HEK293 (cell line): ENCODE results near the gene ARHGAP33.

Experiments
- CTCF ChIA-PET: fragments of 350-600 bp; formaldehyde crosslinking; extraction: SDS; loops from one replicate; lab custom pipeline; 2021; ENCODE audit warnings: antibody characterized with exemption; lab: Yijun Ruan, JAX
- POLR2A ChIA-PET: fragments of 300-600 bp; formaldehyde crosslinking; extraction: SDS; loops from one replicate; lab custom pipeline; 2020; ENCODE audit warnings: antibody characterized with exemption, inconsistent platforms; lab: Yijun Ruan, JAX
- H3K27ac ChIP-seq: fragments of 200-500 bp; sonication (Bioruptor generic); 2 replicates; pipeline ENCODE4 v1.5.1; 2014; ENCODE audit warnings: low read depth, low read length, control low read depth, inconsistent platforms; ENCODE audit errors: extremely low read depth
- H3K36me3 ChIP-seq, 2 experiments: fragments of 200-500 bp in 1 of 2; sonication (Bioruptor generic) in 1 of 2; 1 replicate in 1 of 2; 2 replicates in 1 of 2; pipeline ENCODE4 v1.5.1; 2014 to 2017; ENCODE audit warnings: inconsistent platforms in 2 of 2, low read length in 2 of 2; ENCODE audit not compliant: control insufficient read depth in 2 of 2, insufficient read depth in 1 of 2
- H3K4me1 ChIP-seq: fragments of 200-500 bp; sonication (Bioruptor generic); 2 replicates; pipeline ENCODE4 v1.5.1; 2014; ENCODE audit warnings: mild to moderate bottlenecking, low read length, inconsistent platforms; ENCODE audit not compliant: control insufficient read depth, insufficient read depth
- H3K4me3 ChIP-seq: 2 replicates; pipeline ENCODE4 v1.5.1; 2011; ENCODE audit warnings: low read depth, mild to moderate bottlenecking, control low read depth, low read length, moderate library complexity
- H3K9me3 ChIP-seq: fragments of 200-500 bp; sonication (Bioruptor generic); 2 replicates; pipeline ENCODE4 v1.5.1; 2014; ENCODE audit warnings: low read depth, low read length, inconsistent platforms; ENCODE audit not compliant: control insufficient read depth, insufficient read depth
- KLF1 ChIP-seq: fragments of 450-650 bp; formaldehyde crosslinking; IDR thresholded peaks from 2 replicates; pipeline ENCODE4 v1.5.1; 2016; ENCODE audit warnings: missing biosample characterization, missing genetic modification characterization
- KLF8 ChIP-seq: fragments of 450-650 bp; formaldehyde crosslinking; IDR thresholded peaks from 2 replicates; pipeline ENCODE4 v1.5.1; 2016; ENCODE audit warnings: missing biosample characterization, missing genetic modification characterization
- MYNN ChIP-seq: fragments of 450-650 bp; formaldehyde crosslinking; IDR thresholded peaks from 2 replicates; pipeline ENCODE4 v1.5.1; 2016; ENCODE audit warnings: missing biosample characterization, missing genetic modification characterization, borderline replicate concordance
- PRDM1 ChIP-seq: fragments of 450-650 bp; formaldehyde crosslinking; IDR thresholded peaks from 2 replicates; pipeline ENCODE4; 2016; ENCODE audit warnings: missing biosample characterization, missing genetic modification characterization
- ZBTB8A ChIP-seq: fragments of 450-650 bp; formaldehyde crosslinking; IDR thresholded peaks from 2 replicates; pipeline ENCODE4 v1.5.1; 2016; ENCODE audit warnings: missing biosample characterization, missing genetic modification characterization
- ZNF146 ChIP-seq: fragments of 450-650 bp; formaldehyde crosslinking; IDR thresholded peaks from 2 replicates; pipeline ENCODE4 v1.5.1; 2016; ENCODE audit warnings: missing biosample characterization, missing genetic modification characterization
- ZNF274 ChIP-seq, 2 experiments: fragments of 200-500 bp in 1 of 2; fragments of 450-650 bp in 1 of 2; sonication (Bioruptor generic) in 1 of 2; formaldehyde crosslinking in 1 of 2; IDR thresholded peaks; 2 replicates each; pipeline versions ENCODE4 v1.5.1 to v1.6.1; 2014 to 2016; ENCODE audit warnings: borderline replicate concordance in 1 of 2, inconsistent platforms in 1 of 2, low read length in 1 of 2, missing biosample characterization in 1 of 2, missing genetic modification characterization in 1 of 2
- ZNF473 ChIP-seq: fragments of 450-650 bp; formaldehyde crosslinking; IDR thresholded peaks from 2 replicates; pipeline ENCODE4 v1.5.1; 2017; ENCODE audit warnings: missing biosample characterization, missing genetic modification characterization
- ZNF580 ChIP-seq: fragments of 450-650 bp; formaldehyde crosslinking; IDR thresholded peaks from 2 replicates; pipeline ENCODE4 v1.5.1; 2016; ENCODE audit warnings: missing biosample characterization, missing genetic modification characterization
- TF ChIP-seq, protein P1 (sequence below): fragments of 450-650 bp; formaldehyde crosslinking; IDR thresholded peaks from 2 replicates; pipeline ENCODE4 v1.5.1; 2016; ENCODE audit warnings: missing biosample characterization, missing genetic modification characterization
- TF ChIP-seq, protein P2 (sequence below): fragments of 450-650 bp; formaldehyde crosslinking; IDR thresholded peaks from 2 replicates; pipeline ENCODE4 v1.5.1; 2016; ENCODE audit warnings: missing biosample characterization, missing genetic modification characterization
- TF ChIP-seq, protein P3 (sequence below): fragments of 450-650 bp; formaldehyde crosslinking; IDR thresholded peaks from 2 replicates; pipeline ENCODE4 v1.5.1; 2016; ENCODE audit warnings: missing biosample characterization, missing genetic modification characterization

ARHGAP33 gene

DNA sequence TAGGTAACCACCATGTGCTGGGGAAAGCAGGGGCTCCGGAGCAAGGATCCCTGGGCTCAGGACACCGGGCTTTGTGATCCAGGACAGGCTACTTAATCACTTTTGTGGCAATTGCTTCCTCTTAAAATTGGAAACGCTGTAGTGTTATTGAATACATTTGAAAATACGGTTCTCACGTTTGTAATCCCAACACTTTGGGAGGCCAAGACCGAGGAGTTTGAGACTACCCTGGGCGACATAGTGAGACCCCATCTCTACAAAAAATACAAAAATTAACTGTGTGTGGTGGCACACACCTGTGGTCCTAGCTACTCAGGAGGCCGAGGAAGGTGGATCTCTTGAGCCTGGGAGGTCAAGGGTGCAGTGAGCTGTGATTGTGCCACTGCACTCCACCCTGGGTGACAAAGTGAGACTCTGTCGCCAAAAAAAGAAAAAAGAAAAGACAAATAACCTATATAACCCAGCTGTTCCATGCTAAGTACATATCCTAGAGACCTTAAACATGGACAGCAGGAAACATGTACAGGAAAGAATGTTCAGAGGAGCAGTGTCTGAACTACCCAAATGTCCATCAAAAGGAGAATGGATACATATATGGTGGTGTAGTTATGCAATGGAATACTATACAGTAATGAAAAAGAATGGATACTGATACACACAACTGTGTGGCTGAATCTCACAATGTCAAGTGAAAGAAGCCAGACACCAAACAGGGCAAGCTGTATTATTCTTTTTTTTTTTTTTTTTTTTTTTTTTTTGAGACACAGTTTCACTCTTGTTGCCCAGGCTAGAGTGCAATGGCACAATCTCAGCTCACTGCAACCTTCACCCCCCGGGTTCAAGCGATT is 37.9 kb downstream of the ARHGAP33 start (continued):
- peak; percentile 71; the same call in 1 of the 2 replicates for TF ChIP-seq ZNF580 (tag by site-specific recombination)
- no peak for TF ChIP-seq ZBTB8A (tag by site-specific recombination)
- TF ChIP-seq ZNF473 (tag by site-specific recombination), result no peak
- no peak for TF ChIP-seq MYNN (tag by site-specific recombination)
- TF ChIP-seq KLF8 (tag by site-specific recombination), result 0 out of 2 replicates have a peak, but pooled peaks have one; percentile 28
- peak; percentile 100 for TF ChIP-seq ZNF146
- TF ChIP-seq, all 188 proteins: peak for 5

- Histone ChIP-seq H3K36me3 (no peaks in the 10 kb centered on the region; a peak in 1 of 3 replicates), H3K27ac (no peak overlapping the region), H3K9me3 (no peaks in the 10 kb centered on the region), H3K4me1 (peaks cover 7% of the 10 kb centered on the region)
- ChIA-PET POLR2A (interaction anchor here (0.6 to 0.7 kb wide), 3 partner anchors 29 to 591 kb away, joined by 3 to 4 read pairs (median 3); no protein-coding TSS in a partner anchor), CTCF (interaction anchor here (0.6 to 0.8 kb wide), 5 partner anchors 122 to 268 kb away, joined by 3 to 5 read pairs (median 3); no protein-coding TSS in a partner anchor)
- TF ChIP-seq KLF1 (0 out of 2 replicates have a peak, but pooled peaks have one; percentile 7), PRDM1 (tag by site-specific recombination) (no peak)
- TF ChIP-seq, all 188 proteins: peak for 1
- no peak overlapping the region for H3K4me3 ChIP-seq
These were observed 40.9 kb downstream of the ARHGAP33 start for GRCh38 chr19:35816262-35816661.

DNA sequence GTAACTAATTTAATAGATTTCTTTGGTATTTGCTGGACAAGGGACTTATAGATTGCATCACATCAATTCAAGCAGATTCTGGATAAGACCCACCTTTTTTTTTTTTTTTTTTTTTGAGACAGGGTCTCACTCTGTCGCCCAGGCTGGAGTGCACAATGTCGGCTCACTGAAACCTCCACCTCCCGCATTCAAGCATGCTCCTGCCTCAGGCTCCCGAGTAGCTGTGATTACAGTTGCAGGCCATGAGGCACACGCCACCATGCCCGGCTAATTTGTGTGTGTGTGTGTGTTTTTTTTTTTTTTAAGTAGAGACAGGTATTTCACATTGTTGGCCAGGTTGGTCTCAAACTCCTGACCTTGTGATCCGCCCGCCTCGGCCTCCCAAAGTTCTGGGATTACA is 41.5 kb downstream of the ARHGAP33 start:
- H3K4me1 ChIP-seq, result peaks cover 4% of the 10 kb centered on the region
- no peak overlapping the region for H3K4me3 ChIP-seq
- H3K27ac ChIP-seq, result no peak overlapping the region
- TF ChIP-seq, protein P1, sequence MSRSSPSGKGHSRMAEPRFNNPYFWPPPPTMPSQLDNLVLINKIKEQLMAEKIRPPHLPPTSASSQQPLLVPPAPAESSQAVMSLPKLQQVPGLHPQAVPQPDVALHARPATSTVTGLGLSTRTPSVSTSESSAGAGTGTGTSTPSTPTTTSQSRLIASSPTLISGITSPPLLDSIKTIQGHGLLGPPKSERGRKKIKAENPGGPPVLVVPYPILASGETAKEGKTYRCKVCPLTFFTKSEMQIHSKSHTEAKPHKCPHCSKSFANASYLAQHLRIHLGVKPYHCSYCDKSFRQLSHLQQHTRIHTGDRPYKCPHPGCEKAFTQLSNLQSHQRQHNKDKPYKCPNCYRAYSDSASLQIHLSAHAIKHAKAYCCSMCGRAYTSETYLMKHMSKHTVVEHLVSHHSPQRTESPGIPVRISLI (tag by site-specific recombination), result 0 out of 2 replicates have a peak, but pooled peaks have one; percentile 24
- TF ChIP-seq, protein P2, sequence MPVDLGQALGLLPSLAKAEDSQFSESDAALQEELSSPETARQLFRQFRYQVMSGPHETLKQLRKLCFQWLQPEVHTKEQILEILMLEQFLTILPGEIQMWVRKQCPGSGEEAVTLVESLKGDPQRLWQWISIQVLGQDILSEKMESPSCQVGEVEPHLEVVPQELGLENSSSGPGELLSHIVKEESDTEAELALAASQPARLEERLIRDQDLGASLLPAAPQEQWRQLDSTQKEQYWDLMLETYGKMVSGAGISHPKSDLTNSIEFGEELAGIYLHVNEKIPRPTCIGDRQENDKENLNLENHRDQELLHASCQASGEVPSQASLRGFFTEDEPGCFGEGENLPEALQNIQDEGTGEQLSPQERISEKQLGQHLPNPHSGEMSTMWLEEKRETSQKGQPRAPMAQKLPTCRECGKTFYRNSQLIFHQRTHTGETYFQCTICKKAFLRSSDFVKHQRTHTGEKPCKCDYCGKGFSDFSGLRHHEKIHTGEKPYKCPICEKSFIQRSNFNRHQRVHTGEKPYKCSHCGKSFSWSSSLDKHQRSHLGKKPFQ (tag by site-specific recombination), result no peak
- H3K36me3 ChIP-seq, result no peaks in the 10 kb centered on the region; a peak in 1 of 3 replicates
- ChIA-PET CTCF (interaction anchor here (0.8 to 3.6 kb wide), 4 partner anchors 12 to 268 kb away, joined by 3 to 13 read pairs (median 6); no protein-coding TSS in a partner anchor), POLR2A (interaction anchor here (0.7 to 1.3 kb wide), 3 partner anchors 28 to 281 kb away, joined by 3 read pairs; partner anchors contain the start of gene LIN37)
- no peaks in the 10 kb centered on the region for H3K9me3 ChIP-seq

- Histone ChIP-seq H3K4me1 (peaks cover 4% of the 10 kb centered on the region), H3K9me3 (no peaks in the 10 kb centered on the region), H3K36me3 (no peaks in the 10 kb centered on the region; a peak in 1 of 3 replicates), H3K27ac (no peak overlapping the region), H3K4me3 (no peak overlapping the region)
- TF ChIP-seq ZNF274 (IDR thresholded peaks at IDR 0.05; ENCODE audit: low read length), result no peak
- no peak for TF ChIP-seq ZNF274 (tag by site-specific recombination; IDR thresholded peaks at IDR 0.05; ENCODE audit: borderline replicate concordance)
- peak; percentile 95 for TF ChIP-seq PRDM1 (tag by site-specific recombination)
- TF ChIP-seq, protein P3, sequence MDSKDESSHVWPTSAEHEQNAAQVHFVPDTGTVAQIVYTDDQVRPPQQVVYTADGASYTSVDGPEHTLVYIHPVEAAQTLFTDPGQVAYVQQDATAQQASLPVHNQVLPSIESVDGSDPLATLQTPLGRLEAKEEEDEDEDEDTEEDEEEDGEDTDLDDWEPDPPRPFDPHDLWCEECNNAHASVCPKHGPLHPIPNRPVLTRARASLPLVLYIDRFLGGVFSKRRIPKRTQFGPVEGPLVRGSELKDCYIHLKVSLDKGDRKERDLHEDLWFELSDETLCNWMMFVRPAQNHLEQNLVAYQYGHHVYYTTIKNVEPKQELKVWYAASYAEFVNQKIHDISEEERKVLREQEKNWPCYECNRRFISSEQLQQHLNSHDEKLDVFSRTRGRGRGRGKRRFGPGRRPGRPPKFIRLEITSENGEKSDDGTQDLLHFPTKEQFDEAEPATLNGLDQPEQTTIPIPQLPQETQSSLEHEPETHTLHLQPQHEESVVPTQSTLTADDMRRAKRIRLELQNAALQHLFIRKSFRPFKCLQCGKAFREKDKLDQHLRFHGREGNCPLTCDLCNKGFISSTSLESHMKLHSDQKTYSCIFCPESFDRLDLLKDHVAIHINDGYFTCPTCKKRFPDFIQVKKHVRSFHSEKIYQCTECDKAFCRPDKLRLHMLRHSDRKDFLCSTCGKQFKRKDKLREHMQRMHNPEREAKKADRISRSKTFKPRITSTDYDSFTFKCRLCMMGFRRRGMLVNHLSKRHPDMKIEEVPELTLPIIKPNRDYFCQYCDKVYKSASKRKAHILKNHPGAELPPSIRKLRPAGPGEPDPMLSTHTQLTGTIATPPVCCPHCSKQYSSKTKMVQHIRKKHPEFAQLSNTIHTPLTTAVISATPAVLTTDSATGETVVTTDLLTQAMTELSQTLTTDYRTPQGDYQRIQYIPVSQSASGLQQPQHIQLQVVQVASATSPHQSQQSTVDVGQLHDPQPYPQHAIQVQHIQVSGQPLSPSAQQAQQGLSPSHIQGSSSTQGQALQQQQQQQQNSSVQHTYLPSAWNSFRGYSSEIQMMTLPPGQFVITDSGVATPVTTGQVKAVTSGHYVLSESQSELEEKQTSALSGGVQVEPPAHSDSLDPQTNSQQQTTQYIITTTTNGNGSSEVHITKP (tag by site-specific recombination), result peak; percentile 43
- POLR2A ChIA-PET, result interaction anchor here (0.7 to 1.3 kb wide), 3 partner anchors 27 to 146 kb away, joined by 3 to 9 read pairs (median 4); no protein-coding TSS in a partner anchor
- CTCF ChIA-PET, result interaction anchor here (0.6 to 3.6 kb wide), 14 partner anchors 10 to 752 kb away, joined by 3 to 16 read pairs (median 8); no protein-coding TSS in a partner anchor
These were observed 43.1 kb downstream of the ARHGAP33 start for GRCh38 chr19:35818445-35818844.
